ENCODE data around the gene TDRD3.

DNA sequence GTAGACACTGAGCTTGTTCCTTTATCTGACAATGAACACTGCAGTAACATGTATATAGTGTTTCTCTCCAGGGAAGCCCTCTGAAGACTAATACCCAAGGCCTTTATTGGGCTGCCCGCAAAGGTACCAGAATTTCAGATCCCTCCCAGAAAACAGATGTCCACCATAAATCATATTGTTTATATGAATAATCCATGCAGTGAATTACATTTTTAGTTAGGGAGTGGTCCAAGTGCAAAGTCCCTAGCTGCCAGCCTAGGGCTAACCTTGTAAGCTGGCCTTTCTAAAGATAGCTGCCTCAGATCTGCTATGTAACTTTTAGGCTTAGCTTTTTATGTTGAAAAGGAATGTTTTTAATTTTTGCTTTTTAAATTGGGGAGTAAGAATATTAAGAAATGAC, 44.7 kb downstream of the TDRD3 start:
- TF ChIP-seq, protein P1, sequence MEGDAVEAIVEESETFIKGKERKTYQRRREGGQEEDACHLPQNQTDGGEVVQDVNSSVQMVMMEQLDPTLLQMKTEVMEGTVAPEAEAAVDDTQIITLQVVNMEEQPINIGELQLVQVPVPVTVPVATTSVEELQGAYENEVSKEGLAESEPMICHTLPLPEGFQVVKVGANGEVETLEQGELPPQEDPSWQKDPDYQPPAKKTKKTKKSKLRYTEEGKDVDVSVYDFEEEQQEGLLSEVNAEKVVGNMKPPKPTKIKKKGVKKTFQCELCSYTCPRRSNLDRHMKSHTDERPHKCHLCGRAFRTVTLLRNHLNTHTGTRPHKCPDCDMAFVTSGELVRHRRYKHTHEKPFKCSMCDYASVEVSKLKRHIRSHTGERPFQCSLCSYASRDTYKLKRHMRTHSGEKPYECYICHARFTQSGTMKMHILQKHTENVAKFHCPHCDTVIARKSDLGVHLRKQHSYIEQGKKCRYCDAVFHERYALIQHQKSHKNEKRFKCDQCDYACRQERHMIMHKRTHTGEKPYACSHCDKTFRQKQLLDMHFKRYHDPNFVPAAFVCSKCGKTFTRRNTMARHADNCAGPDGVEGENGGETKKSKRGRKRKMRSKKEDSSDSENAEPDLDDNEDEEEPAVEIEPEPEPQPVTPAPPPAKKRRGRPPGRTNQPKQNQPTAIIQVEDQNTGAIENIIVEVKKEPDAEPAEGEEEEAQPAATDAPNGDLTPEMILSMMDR (conservative IDR thresholded peaks at IDR 0.05 in 1 of 2, IDR thresholded peaks at IDR 0.05 in 1 of 2; ENCODE audit: extremely low read depth in 1 of 2, insufficient read depth in 1 of 2, low read depth in 1 of 2, low read length in 2 of 2): no peak
- TF ChIP-seq EZH2 (IDR thresholded peaks at IDR 0.05; ENCODE audit: borderline replicate concordance, low read length): no peak

Data from mammary epithelial cell (primary cell).